ENCODE results near the gene SH3TC1. TPM values are rescaled to one million over a fixed set of nuclear protein-coding genes. Genes with fewer than 3 reads are reported as not detected.

The SH3TC1 gene
- total and polyA plus RNA-seq, 9 donors: 1.1 to 34.5 (median 5.4) TPM

DNA sequence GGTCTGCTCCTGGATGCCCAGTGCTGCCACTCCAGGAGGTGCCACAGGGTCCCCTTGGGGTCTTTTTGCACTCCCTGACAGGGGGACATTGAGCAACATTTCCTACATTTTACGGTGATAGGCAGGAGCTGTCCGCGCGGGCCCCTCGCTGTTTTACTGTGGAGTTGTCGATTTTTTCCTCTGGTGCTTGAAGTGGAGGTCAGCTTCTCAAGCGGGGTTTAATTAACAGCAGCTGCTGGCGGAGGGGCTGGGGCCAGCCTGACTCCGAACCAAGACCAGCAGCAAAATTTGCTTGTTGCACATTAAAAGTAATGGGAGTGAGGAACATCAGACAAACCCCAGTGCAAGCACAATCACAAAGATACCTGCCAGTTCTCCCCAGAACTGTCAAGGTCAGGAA, 13.2 kb upstream of the SH3TC1 start:
- TF ChIP-seq POLR2A (IDR thresholded peaks at IDR 0.05) (no peak), EP300 (IDR thresholded peaks at IDR 0.05) (no peak)
- TF ChIP-seq, protein P1, sequence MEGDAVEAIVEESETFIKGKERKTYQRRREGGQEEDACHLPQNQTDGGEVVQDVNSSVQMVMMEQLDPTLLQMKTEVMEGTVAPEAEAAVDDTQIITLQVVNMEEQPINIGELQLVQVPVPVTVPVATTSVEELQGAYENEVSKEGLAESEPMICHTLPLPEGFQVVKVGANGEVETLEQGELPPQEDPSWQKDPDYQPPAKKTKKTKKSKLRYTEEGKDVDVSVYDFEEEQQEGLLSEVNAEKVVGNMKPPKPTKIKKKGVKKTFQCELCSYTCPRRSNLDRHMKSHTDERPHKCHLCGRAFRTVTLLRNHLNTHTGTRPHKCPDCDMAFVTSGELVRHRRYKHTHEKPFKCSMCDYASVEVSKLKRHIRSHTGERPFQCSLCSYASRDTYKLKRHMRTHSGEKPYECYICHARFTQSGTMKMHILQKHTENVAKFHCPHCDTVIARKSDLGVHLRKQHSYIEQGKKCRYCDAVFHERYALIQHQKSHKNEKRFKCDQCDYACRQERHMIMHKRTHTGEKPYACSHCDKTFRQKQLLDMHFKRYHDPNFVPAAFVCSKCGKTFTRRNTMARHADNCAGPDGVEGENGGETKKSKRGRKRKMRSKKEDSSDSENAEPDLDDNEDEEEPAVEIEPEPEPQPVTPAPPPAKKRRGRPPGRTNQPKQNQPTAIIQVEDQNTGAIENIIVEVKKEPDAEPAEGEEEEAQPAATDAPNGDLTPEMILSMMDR (IDR thresholded peaks at IDR 0.05): no peak
- Histone ChIP-seq H3K9me3 (no peaks in the 10 kb centered on the region), H3K27ac (no peak overlapping the region), H3K4me1 (ENCODE audit: insufficient read depth) (peaks cover under 1% of the 10 kb centered on the region), H3K27me3 (no peaks in the 10 kb centered on the region), H3K36me3 (no peaks in the 10 kb centered on the region), H3K4me3 (no peak overlapping the region)
- no peak for DNase-seq
- intact Hi-C loops (cut with DNase I): loop anchor here in 1 of 4 donors (10.0 kb wide), 1 partner anchor 1719 kb away; no protein-coding TSS in a partner anchor
- 40 to 51% (median 42%) methylated on average over 9 of the region's 9 CpGs for WGBS, 3 donors

DNA sequence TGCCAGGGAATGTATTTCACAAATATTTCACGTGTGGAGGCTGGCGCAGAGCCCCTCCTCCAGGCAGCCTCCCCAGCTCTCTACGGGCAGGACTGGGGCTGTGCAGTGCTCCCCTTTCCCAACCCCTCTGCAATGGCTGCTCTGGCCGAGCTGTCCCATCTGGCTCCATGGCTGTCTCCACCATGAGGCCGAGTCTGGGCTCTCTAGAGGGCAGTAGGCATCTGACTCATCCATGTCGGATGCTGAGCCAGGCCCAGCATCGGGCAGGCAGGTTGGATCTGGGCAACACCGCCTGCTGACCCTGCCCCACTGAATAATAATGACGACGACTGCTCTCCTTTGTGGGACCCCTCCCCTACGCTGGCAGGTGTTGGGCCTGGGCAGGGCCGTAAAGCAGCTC, 11.0 kb upstream of the SH3TC1 start:
- no peak for DNase-seq
- Histone ChIP-seq H3K4me1 (ENCODE audit: insufficient read depth) (peaks cover 9% of the 10 kb centered on the region), H3K9me3 (no peaks in the 10 kb centered on the region), H3K27me3 (no peaks in the 10 kb centered on the region), H3K36me3 (no peaks in the 10 kb centered on the region), H3K4me3 (no peak overlapping the region), H3K27ac (no peak overlapping the region)
- 78 to 84% (median 82%) methylated on average over 12 of the region's 12 CpGs for whole genome bisulfite sequencing, 3 donors
- TF ChIP-seq, protein P1 (IDR thresholded peaks at IDR 0.05): no peak
- intact Hi-C loops (cut with DNase I): loop anchor here in 1 of 4 donors (10.0 kb wide), 1 partner anchor 1717 kb away; no protein-coding TSS in a partner anchor

DNA sequence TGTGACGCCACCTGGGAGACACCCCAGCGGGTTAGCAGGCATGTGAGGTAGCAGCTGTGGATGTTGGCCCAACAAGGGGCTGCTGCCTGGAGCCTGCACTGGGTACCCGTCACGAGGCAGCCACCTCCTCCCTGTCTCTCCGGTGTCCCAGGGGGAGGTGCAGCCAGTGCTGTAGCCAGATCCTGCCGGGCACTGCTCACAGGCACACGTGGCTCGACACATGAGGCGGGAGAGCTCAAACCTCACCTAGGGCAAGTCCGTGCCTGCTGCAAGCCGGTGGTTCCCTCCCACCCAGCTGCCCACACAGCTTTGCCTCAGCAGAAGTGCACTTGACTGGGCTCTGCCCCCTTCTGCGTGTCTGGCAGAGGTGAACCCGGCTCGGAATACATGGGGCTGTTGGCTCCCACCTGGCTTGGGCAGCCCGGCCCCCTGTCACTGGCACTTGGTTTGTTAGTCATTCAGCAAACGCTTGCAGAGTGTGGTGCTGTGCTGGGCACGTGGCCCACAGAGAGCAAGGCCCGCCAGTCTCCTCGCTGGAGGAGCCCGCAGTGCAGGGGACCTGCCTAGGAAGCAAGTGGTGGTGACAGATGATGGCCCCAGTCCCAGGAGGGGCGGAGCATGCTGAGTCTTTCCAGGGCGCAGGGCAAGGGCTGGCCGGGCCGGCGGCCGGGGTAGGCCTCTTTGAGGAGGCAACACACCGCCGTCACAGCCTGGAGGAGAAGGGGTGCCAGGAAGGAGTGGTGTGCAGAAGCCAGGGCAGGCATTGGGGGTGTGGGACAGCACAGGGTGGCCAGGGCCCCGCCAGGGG, 10.1 kb upstream of the SH3TC1 start:
- Histone ChIP-seq H3K36me3 (no peaks in the 10 kb centered on the region), H3K27ac (no peak overlapping the region), H3K9me3 (no peaks in the 10 kb centered on the region), H3K4me3 (no peak overlapping the region), H3K27me3 (no peaks in the 10 kb centered on the region), H3K4me1 (ENCODE audit: insufficient read depth) (peaks cover 11% of the 10 kb centered on the region)
- DNase-seq: no peak
- TF ChIP-seq, protein P1 (IDR thresholded peaks at IDR 0.05): no peak
- TF ChIP-seq POLR2A (IDR thresholded peaks at IDR 0.05): no peak
- TF ChIP-seq EP300 (IDR thresholded peaks at IDR 0.05): no peak
- intact Hi-C loops (cut with DNase I): loop anchor here in 1 of 4 donors (10.0 kb wide), 1 partner anchor 1716 kb away; no protein-coding TSS in a partner anchor
- WGBS, 3 donors: 76 to 81% (median 80%) methylated on average over 27 to 29 of the region's 29 CpGs

DNA sequence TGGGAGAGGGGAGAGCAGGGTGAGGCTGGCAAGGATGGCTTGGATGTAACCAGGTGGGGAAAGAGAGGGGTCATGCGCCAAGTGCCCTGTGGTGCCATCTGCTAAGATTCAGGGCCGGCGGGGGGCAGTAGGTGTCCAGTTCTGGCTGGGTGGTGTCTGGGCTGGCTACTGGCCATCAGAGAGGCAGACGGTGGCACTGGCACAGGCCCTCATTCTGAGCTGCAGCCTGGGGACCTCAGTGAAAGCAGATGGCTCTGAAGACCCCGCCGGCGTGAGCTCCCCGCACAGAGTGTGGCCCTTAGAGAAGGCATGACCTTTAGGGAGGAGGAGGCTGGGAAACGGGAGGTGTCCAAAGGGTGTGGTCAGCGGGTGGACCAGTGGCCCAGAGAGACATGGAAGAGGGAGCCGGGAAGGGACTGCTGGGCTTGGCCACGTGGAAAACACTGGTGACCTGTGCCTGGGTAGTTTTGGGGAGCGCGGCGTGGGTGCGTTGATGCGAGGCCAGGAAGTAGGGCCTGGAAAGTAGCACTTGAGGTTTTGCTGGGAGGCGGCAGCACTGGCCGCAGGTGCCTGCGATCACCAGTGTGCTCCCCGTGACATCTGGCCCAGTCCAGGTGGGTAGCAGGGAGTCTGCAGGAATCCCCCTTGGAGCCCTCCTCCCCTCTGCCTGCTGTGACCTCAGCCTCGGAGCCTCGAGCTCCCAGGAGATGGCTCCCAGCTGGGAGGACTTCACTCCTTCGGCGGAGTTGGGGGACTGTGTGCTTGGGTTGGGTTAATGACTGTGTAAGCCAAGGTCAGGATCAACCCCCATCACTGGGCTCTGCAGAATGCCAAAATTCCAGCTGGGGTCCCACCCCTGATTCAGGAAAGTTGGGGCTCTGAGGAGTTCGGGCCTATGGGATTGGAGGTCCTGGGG, 9.3 kb upstream of the SH3TC1 start:
- TF ChIP-seq POLR2A (IDR thresholded peaks at IDR 0.05) (no peak), EP300 (IDR thresholded peaks at IDR 0.05) (no peak)
- TF ChIP-seq, protein P1 (IDR thresholded peaks at IDR 0.05): no peak
- Histone ChIP-seq H3K27ac (no peak overlapping the region), H3K9me3 (no peaks in the 10 kb centered on the region), H3K27me3 (no peaks in the 10 kb centered on the region), H3K4me1 (ENCODE audit: insufficient read depth) (peaks cover 11% of the 10 kb centered on the region), H3K4me3 (no peak overlapping the region), H3K36me3 (no peaks in the 10 kb centered on the region)
- 81 to 85% (median 81%) methylated on average over 24 to 26 of the region's 26 CpGs for WGBS, 3 donors
- DNase-seq: no peak
- intact Hi-C loops (cut with DNase I): loop anchor here in 1 of 4 donors (10.0 kb wide), 1 partner anchor 1715 kb away; no protein-coding TSS in a partner anchor
